GM21515 (cell line): ENCODE data around the gene CLTRN.
"Not testable (repeated sequence)": the region's sequence is repeated elsewhere in the genome, so short reads cannot be mapped to it uniquely, and the experiment has no call there.

Experiments
- ATAC-seq: cut with Tn5 transposase; IDR thresholded peaks from one replicate; pipeline ENCODE4 v1.9.1; 2021; ENCODE audit not compliant: unreplicated experiment

Gene CLTRN, protein sequence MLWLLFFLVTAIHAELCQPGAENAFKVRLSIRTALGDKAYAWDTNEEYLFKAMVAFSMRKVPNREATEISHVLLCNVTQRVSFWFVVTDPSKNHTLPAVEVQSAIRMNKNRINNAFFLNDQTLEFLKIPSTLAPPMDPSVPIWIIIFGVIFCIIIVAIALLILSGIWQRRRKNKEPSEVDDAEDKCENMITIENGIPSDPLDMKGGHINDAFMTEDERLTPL

DNA sequence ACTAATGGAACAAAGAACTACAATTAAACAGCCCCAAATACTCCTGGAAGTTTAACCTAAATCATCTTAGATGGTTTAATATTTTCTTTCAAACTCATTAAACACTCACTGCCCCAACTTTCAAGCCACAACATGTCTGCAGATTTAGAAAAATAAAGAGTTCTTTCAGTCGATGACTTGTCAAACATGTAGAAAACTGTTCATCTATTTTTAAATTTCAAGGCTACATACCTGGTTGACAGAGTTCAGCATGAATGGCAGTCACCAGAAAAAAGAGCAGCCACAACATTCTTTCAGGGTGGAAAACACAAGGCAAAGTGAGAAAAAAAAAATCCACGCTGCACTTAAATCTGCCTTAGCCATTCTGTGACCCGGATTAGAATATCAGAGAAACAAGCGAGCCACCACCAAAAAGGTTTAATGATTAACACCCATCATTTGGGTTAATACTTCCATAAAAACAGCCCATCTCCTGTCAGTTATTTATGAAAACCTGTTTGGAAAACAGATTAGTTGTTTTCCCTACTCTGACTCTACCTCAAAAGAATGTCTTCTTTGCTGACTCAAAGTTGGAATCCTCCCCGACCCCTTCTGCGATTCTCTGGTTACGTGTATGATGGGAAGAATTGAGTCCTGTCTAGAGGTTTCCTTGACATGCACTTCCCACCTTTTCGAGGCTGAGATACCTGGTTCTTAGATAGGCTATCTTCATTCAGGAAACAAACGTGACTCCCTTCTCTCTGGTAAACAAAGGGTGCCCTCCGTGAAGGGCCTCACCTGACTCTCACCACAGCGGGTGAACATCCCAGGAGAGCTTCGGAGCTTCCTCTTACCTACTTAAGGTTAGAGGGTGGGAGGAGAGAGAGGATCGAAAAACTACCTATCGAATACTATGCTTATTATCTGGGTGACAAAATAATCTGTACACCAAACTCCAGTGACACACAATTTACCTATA, at the start of gene CLTRN:
Gene CLTRN (minus strand): TSS at position 319 of the 958 bp plus-strand sequence. CDS start 30 bp downstream, at position 289.
- no peak for ATAC-seq

DNA sequence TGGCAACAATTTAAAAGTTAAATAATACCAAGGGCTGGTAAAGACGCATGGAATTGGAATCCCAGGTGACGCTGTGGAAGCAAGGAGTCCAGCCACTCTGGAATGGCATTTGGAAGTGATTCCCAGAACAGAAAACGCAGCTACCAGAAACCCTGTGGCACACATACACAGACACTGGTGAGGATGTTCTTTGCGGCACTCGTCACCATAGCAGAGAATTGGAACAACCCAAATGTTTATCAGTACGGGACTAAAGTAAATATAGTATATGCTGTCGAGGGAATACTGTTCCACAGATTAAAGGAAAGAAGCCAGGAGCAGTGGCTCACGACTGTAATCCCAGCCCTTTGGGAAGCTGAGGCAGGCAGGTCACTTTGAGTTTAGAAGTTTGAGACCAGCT, 39.7 kb upstream of the CLTRN start:
- not testable (repeated sequence) for ATAC-seq

DNA sequence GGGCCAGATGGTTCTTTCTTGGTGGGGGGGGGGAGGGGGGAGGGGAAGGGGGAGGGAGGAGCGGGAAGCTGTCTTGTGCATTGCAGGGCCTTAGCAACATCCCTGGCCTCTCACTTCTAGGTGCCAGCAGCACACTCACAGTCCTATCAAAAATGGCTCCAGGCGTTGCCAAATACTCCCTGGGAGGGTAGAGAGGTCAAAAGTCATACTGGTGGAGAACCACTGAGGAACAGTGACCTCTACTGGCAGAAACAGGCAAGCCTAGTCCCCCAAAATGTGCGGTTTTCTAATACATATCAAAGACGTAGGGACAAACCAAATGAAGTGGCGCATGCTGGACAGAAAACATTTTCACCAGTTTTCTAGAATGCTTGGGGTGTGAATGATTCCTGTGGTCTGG, 39.2 kb upstream of the CLTRN start:
- not testable (repeated sequence) for ATAC-seq

DNA sequence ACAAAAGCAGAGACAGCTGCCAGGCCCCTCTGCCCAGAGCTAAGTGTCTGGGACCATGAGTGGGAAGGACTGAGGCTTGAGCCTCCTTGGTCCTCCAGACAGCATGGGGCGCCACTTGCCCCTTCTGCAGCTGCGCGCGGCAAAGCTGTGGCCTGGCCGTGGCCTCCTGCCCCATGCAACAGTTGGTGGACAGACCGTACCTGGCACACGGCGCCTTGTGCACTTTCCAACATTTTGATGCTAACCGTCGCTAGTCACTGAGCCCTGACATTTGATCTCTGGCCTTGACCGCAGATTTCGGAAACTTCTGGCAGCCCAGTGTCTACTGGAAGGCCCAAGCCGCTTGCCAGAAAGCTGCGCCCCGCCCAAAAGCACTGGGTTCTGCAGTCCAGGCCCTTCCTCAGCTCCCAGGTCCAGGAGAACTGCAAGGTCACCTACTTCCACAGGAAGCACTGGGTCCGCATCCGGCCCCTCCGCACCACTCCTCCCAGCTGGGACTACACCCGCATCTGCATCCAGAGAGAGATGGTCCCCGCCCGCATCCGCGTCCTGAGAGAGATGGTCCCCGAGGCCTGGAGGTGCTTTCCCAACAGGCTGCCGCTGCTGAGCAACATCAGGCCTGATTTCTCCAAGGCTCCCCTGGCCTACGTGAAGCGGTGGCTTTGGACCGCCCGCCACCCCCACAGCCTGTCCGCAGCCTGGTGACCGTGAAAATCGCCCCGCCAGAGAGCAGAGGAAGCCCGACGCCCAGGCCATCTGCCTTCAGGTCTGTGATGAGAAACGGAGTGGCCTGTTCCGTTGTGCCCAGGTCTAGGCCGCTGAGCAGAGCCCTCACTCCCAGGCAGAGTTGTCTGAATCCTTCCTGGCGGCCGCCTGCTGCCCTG, 38.1 kb upstream of the CLTRN start:
- no peak for ATAC-seq

DNA sequence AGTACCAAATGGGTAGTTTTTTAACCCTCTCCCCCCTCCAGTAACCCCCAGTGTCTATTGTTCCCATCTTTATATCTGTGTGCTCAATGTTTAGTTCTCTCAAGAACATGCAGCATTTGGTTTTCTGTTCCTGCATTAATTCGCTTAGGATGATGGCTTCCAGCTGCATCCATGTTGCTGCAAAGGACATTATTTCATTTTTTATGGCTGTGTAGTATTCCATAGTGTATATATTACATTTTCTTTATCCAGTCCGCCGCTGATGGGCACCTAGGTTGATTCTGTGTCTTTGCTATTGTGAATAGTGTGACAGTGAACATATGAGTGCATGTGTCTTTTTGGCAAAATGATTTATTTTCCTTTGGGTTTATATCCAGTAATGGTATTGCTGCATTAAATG, 31.9 kb upstream of the CLTRN start:
- ATAC-seq = no peak

DNA sequence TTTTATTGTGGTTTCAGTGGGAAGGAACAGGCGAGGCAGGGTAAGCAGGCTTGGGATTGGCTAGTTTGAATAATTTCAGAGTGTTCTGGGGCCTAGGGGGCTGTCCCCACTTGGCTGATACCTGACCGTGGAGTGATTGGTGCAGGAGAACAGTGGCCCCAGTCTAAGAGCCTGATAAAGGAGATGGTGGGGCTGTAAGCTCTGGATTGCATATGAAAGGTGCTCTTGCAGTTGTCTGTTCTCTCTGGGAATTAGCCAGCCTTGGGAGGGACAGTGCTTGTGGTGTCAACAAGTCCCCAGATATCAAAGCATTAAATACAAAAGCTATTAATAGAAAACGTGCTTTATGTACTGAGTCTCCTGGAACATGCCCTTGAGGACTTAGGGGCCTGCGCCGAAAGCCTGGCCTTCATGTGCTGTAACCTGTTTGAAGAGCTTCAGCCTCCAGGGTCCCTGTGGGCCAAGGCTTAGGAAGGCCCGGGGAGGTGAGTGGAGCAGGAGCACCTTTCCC, 30.4 kb upstream of the CLTRN start:
- ATAC-seq = no peak

DNA sequence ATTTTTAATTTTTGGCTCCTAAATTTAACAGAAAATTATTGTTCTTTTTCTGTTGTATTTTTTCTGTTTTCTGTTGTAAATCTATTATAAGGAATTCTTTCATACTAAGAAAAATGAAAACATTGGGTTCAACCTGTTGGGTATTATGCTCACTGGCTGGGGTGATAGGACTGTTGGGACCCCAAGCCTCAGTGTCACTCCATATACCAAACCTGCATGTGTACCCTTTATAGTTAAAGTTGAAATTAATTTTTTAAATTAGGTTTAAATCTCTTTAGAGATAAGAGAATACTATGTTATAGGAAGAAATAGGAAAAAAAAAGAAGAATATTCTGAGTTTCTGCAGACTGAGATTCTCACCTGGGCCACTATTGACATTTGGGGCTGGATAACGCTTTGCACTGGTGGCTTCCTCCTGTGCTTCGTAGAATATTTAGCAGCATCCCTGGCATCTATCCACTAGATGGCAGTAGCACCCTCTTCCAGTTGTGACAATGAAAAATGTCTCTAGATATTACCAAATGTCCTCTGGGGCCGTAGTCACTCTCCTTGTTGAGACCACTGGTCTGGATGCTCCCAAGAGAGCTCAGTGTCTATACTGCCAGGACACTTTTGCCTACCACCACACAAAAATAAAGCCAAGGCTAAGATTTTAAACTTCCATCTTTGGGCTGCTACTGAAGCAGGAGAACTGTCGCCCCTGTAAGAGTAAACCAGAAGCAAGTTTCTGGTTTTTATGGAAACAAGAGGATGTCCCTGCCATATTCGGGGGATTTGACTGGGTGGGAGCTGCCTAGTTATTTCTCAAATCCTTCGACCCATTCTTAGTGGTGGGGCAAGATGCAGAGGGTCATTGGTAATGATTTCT, 22.4 kb upstream of the CLTRN start:
- no peak for ATAC-seq

DNA sequence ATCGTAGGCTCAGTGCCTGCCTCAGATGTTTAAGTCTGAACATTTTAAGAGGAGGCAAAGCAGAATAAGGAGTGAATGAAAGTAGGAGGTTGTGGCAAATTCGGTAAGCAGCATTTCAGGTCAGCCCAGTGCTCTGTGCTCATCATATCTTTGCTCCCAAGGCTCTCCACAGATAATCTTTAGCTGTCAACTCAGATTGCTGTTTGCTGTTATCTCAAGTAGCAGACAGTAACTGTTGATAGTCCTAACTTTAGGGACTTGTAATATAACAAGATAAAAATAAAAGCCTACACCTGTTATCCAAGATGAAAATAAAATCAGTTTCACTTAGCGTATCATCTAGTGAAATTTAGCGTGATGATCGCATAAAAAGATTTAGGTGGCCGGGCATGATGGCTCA, 18.6 kb upstream of the CLTRN start:
- no peak for ATAC-seq

DNA sequence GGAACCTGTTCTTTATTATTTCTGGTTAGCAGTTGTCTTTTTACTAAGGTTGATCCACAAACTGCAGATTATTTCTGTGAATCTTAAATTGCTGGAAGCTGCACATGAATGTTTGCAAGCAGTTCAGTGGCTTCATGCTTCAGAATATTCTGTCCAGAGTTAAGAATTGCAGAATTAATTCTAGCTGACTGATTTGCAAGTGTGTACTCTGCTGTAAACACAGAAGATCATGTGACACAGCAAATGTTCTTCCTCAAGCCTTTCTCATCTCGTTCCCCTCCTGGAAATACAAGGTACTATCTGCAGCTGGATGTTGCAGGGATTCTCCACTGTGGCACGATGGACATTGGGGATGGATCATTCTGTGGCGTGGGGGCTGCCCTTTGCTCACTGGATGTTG, 16.8 kb upstream of the CLTRN start:
- no peak for ATAC-seq

DNA sequence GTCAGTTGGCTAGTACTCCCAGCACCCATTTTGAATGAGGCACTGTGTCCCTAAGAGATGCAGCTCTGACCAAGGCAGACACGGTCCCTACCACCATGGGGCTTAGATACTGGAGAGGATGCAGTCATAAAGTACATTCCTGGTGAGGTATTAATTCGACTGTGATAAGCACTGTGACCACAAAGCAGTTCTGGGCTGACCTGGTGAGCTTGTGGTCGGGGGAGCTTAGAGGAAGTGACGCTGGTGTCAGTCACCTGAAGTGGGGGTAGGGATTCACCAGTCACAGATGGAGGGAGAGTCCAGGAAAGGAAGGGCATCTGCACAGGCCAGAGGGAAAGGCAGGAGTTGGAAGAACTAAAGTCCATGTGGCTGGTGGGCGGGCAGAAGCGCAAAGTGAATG, 15.8 kb upstream of the CLTRN start:
- ATAC-seq = no peak

DNA sequence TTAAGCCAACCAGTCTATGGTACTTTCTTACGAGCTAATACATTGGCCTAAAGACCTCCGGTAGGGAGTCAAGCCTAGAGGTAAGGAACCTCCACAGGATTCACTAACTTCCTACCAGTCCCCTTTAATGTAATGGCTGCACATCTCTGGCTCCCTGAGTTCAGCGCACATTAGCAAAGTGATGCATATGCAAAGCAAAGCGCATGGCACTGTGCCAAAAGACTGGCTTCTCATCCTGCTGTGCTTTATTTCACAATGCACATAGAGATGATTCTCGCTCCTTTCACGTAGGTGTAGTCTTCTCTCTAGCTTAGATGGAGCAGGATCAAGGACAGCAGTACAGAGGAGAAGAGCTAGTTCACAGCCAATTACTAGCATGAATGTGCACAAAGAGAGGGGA, 14.6 kb upstream of the CLTRN start:
- no peak for ATAC-seq

DNA sequence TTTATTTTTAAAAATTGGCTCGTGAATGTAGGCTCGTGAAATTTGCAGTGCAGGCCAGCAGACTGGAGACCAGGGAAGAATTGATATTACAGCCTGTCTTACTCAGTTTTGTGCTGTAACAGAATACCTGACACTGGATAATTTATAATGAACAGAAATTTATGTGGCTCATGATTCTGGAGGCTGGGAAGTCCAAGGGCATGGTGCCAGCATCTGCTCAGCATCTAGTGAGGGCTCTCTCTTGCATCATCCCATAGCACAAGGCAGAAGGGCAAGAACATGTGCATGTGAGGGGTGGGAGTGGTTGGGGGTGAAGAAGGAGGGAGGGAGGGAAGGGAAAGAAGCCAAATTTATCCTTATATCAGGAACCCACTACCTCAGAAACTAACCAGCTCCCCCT, 13.7 kb upstream of the CLTRN start:
- ATAC-seq = no peak

DNA sequence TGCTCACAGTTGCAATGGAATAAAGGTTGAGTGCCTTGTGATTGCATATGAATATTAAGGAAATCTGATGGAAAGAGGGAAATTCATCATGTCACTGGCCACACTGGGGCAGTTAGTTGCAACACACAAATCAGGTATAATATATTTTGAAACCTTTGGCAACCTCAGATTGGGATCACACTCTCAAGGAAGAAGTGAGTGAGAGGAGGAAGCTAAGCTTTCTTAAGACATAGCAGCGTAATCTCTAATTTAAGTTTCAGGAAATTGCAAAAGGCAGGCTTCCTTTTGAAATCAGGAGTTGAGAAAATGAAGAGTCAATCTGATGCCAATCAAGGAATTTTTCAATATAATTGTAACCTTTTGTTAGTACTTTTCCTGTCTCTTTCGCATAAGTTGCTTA, 12.3 kb upstream of the CLTRN start:
- ATAC-seq = no peak

DNA sequence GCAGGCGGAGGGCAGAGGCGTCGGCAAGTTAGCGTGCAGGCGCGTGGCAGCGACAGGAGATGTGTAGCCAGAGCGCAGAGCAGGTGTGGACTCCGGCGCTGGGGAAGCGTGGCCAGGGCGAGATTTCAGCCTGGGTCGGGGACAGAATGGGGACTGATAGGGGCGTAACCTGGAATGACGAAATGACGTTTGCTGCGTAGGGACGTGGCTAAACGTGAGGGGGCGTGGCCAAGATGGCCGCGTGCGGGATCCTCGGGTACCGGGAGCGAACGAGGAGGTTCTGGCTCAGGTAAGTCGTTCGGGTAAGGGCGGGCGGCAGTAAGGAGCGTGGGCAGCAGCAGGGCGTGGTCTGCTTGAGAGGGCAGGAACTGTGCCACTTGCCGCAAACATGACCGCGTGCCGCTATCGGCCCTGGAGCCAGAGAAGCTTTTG, 10.9 kb upstream of the CLTRN start:
- ATAC-seq = peak; percentile 68

DNA sequence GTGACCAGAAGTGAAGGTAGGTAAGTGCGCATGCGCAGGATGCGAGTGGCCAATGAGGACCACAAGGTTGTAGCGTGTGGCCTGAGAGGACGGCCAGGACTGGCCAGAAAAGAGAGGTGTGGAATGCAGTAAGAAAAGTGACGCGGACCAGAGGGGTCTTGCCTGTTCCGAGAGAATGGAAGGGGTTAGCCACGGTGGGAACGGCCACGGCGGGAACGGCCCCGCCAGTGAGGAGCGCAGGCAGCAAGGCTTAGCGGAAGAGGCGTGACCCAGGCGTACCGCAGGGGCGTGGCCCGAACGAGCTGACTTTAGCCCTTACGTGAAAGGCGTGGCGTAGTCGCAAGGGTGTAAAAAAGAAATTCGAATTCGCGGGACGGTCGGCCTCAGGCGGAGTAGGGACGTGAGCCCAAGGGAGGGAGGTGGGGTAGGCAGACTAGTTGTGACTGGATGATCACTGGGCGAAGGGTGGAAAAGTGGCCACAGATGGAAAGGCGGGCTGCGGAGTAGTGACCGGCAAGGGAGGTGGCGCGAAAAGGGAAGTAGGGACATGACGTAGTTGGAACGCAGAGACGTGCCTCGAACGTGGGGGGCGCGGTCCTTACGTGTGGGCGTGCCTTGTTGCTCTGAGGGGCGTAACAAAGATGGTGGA, 10.4 kb upstream of the CLTRN start:
- ATAC-seq = peak; percentile 83

DNA sequence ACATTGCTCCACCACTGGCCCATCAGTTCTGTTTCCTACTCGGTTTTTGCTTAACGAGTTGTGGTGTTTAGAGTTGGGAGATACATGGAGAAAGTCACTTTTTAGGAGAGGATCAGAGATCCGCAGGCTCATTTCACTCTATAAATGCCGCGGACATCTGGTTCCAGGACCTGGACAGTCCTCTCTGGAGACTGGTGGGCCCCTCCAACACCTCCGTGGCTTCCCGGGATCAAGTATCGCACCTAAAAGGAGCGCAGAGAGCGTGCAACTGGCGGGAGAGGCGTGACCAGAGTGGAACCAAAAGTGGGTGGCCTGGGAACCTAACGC, 9.9 kb upstream of the CLTRN start:
- ATAC-seq = peak; percentile 7

DNA sequence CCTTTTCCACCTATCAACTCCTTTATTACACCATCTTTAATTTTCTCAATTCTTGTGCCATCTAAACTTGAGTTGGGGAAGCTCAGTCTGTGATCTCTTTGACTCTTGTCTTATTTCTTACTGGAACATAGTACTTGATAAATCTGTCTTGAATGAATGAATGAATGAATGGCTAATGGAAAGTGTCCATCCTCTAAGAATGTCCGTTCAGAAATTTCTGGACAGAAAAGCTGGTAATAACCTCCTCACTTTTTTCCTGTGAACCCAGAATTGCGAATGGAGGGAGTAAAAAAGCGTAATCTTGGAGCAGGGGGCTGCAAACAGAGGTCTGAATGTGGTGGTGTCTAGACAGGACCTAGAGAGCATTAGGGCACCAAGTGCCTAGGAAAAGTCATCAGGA, 9.4 kb upstream of the CLTRN start:
- ATAC-seq = no peak

DNA sequence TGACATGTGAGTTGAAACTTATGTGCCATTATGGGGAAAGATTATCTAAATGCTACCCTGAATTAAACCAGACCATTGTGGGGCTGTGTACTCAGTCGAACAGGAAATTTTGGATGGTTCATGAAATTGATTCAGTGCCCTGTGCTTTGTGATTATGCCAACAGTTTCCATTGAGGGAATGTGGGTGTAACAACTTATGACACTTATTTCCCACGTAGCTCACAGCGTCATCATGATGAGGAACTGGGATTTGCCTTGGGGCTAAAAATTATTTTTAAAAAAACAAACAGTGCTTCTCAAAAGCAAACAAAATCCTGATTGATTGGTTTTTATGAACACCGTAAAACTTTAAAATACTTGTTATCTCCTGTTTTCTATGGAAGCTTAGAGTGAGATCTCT, 8.3 kb upstream of the CLTRN start:
- no peak for ATAC-seq

DNA sequence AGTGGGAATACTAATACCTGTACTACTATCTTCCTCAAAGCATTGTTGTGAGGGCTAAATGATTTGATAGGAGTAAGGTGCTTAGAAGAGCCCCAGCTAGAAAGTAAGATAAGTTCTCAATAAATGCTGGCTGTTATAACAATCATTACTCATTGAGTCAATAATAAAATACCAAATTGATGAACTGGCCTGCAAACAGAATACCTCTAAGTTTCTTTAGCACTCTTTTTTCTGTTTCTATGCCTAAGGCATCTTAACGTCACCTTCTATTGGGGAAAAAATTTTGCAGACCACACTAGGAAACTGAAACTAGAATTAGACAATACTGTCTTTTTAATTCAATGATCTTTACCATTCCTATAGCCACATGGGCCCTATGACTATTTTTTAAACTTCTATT, 1.2 kb downstream of the CLTRN start:
- no peak for ATAC-seq

DNA sequence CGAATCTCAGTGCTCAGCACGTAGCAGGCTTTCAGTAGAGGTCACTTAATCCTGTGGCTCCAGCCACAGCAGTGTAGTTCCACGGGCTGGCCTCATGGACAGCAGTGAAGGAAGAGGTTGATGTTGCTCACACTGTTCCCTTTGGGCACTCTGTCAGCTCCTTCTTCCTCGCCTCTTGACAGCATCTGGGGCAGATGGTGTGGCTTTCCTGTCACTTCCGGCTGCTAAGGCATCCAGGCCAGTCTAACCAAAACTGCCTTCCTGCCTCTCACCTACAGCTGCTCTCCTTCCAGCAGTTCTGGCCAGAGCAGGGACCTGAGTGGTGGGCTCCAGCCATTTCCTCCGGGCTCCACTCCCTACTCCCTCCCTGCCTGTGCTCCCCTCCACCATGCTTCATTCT, 9.8 kb downstream of the CLTRN start:
- not testable (repeated sequence) for ATAC-seq
